GM10847 (cell line): ENCODE data around the gene HPN.
A peak's percentile ranks its signal among the peaks of the same experiment; 100 is the strongest.

Experiments
- POLR2A ChIP-seq: IDR thresholded peaks from 2 replicates; pipeline ENCODE4 v1.6.1; 2011; ENCODE audit not compliant: insufficient read length; ENCODE audit errors: extremely low read depth

Gene HPN

DNA sequence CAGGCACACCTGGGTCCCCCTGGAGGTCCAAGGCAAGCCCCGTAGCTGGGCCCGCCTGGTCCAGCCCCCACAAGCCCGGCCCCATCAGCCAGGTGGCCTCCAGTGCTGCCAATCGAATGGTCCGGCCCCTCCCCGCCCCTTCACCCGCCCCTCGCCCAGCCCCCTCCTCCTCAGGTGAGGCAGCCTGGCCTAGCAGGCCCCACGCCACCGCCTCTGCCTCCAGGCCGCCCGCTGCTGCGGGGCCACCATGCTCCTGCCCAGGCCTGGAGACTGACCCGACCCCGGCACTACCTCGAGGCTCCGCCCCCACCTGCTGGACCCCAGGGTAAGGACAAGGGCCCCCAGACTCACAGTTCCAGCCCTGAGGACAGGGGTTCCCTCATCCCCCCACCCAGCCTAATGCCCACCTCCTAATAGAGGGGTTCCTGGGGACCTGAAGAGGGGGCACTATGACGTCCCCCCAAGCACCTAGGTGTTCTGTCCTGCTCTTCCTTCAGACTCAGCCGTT is at the start of gene HPN:
TSS of gene HPN (plus strand) at position 174 of the 508 bp plus-strand sequence. CDS start 786 bp downstream, outside the sequence.
- TF ChIP-seq POLR2A = no peak

DNA sequence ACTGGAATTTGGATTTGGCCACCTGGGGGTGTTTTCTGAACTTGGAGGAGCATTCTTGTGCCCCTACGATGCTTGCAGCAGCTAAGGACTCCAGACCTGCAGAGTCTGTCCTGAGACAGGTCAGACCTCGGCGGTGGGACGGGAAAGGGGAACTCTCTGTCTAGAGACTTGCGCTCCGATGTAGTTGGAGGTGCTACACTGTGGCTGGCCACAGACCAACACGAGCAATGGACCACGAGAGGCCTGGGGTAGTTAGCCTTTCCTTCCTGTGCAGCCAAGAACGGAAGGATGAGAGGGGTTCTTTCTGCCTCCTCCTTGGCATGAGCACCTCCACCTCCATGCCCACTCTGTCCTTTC is 47.3 kb upstream of the HPN start:
- no peak for TF ChIP-seq POLR2A

DNA sequence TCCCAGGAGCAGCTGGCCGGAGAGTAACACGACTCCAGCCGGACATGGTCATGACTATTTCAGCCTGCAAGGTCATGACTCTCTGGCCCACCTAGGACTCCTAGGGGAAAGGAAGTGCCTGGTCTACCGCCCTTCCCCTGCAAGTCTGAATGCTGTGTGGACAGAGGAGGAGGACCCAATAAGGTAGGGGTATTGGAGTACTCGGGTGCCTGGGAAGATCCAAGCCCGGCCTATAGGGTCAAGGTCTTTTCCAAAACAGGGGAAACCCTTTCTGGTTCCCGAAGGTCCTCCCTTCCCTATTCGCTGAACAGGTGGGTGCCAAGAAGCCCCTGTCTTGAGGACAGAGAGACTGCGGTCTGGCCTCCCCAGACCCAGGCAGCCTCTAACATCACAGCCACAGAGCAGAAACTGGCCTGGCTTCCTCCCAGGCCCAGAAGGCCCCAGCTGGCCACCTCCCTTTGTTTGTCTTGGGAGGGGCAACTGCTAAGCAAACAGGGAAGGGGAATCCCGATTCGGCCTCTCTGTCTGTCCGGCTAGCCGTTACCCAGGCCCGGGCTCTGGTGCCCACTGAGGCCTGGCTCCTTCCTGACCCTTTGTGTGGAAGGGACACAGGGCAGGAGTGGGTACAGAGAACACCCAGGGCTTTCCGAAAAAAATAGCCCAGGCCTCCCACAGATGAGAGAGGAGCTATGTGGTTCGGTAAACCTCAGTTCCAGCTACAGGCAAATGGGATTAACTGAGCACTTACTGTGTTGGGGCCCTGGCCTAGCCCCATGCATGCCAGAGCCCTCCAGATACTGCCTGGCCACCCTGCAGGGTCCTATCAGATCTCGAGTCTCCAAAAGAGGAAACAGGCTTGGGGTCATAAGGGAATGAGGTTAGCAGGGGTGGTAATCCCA is 46.6 kb upstream of the HPN start:
- no peak for TF ChIP-seq POLR2A

DNA sequence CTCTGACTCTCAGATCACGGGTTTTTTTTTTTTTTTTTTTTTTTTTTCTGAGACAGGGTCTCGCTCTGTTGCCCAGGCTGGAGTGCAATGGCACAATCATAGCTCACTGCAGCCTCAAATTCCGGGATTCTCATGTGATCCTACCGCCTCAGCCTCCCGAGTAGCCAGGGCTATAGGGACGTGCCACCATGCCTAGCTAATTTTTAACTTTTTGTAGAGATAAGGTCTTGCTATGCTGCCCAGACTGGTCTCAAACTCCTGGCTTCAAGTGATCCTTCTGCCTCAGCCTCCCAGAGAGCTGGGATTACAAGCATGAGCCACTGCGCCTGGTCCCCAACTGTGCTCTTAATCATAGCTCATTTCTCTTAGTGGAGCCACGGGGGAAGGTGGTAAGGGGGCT is 46.0 kb upstream of the HPN start:
- TF ChIP-seq POLR2A = no peak

DNA sequence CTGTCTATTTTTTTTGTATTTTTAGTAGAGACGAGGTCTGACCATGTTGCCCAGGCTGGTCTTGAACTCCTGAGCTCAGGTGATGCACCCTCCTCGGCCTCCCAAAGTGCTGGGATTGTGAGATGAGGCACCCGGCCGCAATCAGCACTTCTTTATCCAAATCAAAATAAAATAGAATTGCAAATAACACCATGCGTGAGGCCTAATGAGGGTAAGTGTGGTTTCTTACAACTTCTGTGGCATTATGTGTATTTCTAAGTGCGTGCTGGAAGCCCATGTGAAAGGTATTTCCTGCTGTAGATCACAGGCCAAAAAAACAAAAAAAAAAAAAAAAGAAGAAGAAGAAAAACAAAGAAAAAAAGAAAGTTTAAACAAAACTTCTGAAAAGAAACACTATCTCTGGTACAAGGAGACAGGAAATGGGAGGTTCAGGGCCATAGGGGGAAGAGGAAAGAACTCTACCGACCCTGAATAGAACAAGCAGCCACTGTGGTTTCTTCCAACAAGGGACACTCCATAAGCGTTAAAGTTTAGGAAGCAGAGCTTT is 44.4 kb upstream of the HPN start:
- no peak for TF ChIP-seq POLR2A

DNA sequence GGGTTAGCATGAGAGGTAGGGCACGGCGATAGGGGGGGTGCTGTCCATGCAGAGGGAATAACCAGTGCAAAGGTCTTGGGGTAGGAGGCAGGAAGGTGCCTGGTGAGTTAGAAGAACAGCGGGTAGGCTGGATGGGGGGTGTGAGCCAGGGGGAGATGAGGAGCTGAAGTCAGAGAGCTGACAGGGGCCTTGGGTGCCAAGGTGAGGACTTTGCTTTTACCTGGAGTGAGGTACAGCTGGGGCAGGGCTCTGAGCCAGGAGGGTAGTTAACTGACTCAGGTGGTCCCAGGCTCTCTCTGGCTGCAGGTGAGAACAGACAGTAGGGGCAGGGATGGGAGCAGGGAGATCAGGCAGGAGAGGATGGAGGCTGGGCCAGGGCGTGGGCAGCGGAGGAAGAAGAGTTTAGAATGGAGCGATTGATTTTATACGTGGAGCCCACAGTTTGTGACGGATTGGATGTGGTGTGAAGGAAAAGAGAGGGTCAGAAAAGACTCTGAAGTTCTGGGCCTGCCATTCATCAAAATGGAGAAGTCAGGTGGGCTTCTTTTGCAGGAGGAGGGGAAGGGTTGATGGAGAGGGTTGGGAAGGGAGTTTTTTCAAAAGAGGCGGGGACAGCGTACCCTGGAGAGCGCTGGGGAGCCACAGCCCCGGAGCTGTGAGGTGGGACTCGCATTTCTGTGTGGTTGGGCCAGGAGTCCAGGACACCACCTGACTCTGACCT is 42.6 kb upstream of the HPN start:
- no peak for TF ChIP-seq POLR2A

DNA sequence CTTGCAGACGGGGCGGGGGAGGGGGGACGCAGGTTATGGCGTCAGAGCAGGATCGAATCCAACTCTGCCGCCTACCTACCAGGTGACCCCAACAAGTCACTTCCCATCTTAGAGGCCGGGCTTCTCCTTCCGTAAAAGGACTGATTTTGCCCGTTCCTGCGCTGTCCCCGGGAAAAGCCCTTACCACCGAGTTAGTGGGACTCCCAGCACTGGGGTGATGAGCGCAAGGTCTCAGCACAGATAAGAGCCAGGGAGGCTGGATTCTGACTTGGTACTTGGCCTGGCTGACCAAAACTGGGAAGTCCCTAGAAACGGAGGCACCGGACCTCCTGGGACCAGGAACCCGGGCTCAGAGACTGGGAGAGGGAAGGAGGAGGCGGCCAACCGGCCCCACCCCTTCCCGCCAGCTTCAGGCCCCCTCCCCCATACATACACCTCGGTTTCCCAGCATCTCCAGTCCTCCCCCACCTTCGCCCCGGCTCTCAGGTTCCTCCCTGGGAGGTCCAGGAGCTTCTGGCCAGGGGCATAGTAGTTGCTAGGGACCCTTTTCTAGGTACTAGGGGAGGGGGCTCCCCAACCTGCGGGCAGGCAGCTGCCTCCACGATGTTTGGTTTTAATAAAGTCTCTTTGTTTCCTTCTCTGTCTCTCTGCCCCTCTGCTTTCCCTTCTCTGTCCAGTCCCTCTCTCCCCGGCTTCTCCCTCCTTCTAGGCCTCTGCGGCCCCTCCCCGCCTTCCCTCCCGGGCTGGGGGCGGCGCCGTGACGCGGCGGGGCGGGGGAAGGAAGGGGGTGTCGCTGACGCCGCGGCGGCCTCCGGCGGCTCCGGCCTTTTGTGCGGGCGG is 41.8 kb upstream of the HPN start, which contains the start of gene GRAMD1A:
TSS of gene GRAMD1A (plus strand) at position 826 of the 840 bp plus-strand sequence. CDS start 156 bp downstream, outside the sequence.
- peak; percentile 32 for TF ChIP-seq POLR2A

DNA sequence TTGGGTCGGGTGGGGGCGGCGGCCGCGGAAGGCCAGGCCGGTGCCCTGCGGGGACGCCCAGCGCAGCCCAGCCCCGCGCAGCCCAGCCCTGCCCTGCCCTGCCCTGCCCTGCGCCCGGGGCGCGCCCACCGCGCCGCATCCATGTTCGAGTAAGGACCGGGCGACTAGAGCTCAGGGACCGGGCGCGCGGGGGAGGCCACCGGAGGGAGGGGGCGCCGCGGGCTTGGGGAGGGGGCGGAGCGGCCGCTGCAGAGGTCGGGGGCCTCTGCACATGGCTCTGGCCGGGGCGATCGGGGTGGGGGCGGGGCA is 41.2 kb upstream of the HPN start:
- no peak for TF ChIP-seq POLR2A

DNA sequence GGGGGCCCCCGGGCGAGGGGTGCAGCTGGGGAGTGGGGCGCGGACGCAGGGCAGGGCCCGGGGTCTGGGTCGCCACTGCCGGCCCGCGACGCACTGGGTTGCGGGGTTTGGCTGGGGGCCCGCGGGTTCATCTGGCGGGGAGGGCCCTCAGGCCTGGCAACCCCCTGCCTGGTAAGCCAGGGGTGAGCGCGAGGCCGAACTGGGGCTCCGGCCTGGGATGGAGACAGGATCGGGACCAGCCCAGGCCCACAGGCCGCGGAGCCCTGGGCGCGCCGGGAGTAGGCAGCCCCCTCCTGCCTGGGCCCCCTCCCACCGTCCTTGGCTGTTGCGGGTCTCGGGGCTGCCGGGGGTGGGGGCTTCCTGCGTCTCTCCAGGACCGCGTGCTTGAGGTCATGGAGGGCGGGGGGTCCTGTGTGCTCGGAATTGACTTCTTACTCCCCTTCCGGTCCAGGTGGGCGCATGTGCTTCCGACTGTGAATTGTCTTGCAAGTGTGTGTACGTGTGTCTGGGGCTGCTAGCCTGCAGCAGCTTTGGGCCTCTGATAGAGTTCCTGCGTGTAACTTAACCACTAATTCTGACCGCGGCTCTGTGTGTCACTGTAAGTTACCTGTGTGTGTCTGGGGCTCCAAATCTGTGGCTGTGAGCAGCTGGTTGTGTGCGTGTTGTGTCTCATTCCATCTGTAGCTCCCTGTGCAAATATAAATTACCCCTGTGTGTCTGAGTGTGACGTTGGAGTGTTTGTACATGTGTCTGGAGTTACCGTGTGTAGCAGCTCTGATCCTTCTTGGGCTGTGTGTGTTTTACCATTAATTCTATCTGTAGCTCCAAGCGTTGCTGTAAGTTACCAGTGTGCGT is 40.6 kb upstream of the HPN start:
- no peak for TF ChIP-seq POLR2A

DNA sequence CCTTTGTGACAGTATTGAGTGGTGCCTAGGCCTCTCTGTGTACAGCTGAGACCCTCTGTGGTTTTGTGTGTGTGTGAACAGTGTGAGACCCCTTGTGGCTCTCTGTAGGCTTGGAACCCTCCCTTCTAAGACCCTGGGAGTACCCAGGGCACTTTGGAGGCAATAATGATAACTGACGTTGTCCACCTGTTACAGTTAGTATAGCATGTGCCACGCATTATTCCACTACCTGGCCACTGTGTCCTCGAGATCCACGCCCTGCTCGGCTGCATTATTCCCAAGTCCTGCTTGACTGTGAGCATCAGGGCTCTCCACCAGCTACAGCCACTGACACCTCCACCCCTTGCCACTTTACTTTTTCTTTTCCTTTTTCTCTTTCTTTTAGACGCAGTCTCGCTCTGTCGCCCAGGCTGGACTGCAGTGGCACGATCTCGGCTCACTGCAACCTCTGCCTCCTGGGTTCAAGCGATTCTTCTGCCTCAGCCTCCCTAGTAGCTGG is 39.4 kb upstream of the HPN start:
- no peak for TF ChIP-seq POLR2A

DNA sequence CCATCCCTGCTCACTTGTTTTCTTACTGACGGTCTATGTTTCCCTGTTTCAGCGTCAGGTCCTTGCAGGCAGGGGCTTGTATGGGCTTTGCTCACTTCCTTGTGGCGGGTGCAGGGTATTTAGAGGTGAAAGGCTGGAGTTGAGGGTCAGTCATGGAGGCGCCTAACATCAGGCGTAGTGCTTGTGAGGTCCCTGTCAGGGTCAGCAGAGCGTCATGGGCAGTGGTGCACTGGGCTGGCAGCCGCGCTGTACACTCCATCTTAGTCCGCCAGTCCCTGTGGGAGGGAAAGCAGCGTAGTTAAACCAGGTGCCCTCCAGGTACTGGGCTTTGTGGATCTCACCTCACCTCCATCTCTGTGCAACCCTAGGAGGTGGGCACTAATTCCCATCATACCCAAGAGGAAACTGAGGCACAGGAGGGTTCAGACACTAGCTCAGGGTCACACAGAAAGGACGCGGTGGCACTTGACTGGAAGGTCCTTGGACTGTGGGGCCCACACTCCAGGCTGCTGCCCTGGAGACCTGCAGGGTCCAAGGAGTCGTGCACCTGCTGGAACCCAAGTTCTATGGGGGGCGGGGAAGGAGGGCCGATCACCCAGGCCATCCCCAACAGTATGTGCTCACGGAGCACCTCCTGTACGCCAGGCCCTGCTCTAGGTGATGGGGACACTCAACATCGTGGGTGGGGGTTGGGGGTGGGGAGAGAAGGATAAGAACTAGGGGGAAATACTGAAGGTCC is 36.8 kb upstream of the HPN start:
- TF ChIP-seq POLR2A = no peak

DNA sequence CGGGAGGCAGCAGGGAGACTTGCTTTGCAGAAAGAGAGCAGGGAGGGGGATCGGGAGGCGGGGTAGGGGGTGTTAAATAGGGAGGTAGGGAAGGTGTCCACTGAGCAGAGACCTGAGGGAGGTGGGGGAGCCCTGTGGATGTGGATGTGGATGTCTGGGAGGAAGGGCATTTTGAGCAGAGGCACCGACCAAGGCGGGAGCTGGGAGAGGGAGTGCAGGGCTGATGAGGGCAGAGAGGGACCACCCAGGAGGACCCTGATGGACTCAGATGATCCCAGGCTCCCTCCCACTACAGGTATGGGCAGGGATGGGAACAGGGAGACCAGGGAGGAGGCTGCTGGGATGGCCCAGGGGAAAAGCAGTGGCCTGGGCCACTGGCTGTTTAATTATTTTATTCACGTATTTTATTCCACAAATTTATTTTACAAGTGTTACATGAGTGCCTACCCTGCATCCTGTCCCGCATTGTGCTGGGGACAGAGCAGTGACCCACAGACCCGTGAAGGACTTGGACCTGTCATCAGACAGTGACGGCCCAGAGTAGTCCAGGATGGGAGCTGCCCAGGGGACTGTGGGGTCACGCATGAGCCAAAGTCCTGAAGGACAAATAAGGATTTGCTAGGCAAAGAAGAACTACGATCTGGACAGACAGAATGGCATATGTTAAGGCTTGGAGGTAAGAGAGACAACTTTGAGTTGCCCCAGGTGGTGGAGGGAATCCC is 36.1 kb upstream of the HPN start:
- TF ChIP-seq POLR2A = no peak

DNA sequence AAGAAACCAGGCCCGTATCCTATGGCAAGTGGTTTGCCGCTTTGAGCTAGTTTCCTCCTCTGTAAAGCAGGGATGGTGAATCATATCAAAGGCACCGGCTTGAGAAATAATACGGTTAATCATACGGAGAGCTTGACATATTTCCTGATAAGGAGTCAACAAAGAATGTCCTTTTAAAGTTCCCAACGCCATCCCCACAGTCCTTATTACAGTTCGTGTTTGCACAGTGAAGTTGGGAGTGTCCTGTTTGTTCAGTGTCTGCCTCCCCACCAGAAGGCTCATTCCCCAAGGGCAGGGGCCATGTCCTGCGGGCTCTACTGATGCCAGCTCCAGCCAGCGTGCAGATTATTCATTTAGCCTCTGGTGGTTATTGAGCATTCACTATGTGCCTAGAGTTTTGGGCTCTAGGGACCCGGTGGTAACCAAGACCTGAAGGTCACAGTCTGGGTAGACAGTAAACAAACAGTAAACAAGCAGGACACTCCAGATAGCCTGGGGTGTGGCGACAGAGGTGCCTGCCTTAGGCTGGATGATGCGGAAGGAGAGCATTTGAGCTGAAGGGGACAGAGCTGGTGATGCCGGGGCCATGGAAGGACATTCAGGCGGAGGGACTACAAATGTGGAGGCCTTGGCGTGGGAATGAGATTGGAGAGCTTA is 35.1 kb upstream of the HPN start:
- no peak for TF ChIP-seq POLR2A

DNA sequence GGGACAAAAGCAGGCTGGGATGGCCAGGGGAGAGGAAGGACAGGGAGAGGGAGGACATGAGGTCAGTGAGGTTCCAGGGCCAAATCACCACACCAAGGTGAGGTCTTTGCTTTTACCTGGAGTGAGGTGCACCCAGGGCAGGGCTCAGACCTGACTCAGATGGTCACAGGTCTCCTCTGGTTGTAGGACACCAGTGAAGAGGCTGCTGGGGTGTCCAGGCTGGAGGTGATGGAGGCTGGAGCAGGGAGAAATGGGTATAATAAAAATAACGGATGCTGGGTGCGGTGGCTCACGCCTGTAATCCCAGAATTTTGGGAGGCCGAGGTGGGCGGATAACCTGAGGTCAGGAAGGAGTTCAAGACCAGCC is 34.5 kb upstream of the HPN start:
- no peak for TF ChIP-seq POLR2A
